Measurements from ENCODE around the gene ECHDC3. TPM values are rescaled to one million over a fixed set of nuclear protein-coding genes. Genes with fewer than 3 reads are reported as not detected.

The ECHDC3 gene
- total and polyA plus RNA-seq, 10 of the 15 experiments (the other 5 are each of a cell fraction or from before 2014, with no cell fraction given), result 0.16 to 10.0 (median 6.0) TPM

- Histone ChIP-seq H3K27ac (ENCODE audit: control insufficient read depth, insufficient read depth) (no peak overlapping the region), H3K4me1 (ENCODE audit: control insufficient read depth, insufficient read depth, low read length) (peaks cover 7% of the 10 kb centered on the region), H3K4me3 (no peak overlapping the region), H3K79me2 (ENCODE audit: control insufficient read depth, insufficient read depth, low read length) (no peaks in the 10 kb centered on the region), H3K36me3 (ENCODE audit: control insufficient read depth in 2 of 2, insufficient read depth in 2 of 2, low read length in 1 of 2) (no peaks in the 10 kb centered on the region), H2AFZ (ENCODE audit: control insufficient read depth, low read depth, low read length) (no peak overlapping the region), H3K27me3 (replicated peaks in 1 of 2; ENCODE audit: control insufficient read depth in 2 of 2, insufficient read depth in 2 of 2, low read length in 1 of 2) (no peaks in the 10 kb centered on the region), H3K9me3 (replicated peaks; ENCODE audit: control insufficient read depth, insufficient read depth, low read length) (no peaks in the 10 kb centered on the region), H4K20me1 (ENCODE audit: control insufficient read depth, insufficient read depth) (no peaks in the 10 kb centered on the region), H3K9ac (ENCODE audit: control insufficient read depth, insufficient read depth, low read length) (no peak overlapping the region), H3K4me2 (ENCODE audit: control insufficient read depth, insufficient read depth) (no peak overlapping the region)
- ChIA-PET SMC1A (ENCODE audit: uncharacterized antibody, unreplicated experiment) (interaction anchor here (0.8 to 3.6 kb wide), 10 partner anchors 32 to 283 kb away, joined by 3 to 53 read pairs (median 9); no protein-coding TSS in a partner anchor), RAD21 (ENCODE audit: unreplicated experiment) (interaction anchor here (1.2 to 4.5 kb wide), 9 partner anchors 34 to 334 kb away, joined by 3 to 56 read pairs (median 6); no protein-coding TSS in a partner anchor), POLR2A (no interaction called here), CTCF (interaction anchor here (1.0 to 8.8 kb wide), 19 partner anchors 8 to 334 kb away, joined by 3 to 125 read pairs (median 6); no protein-coding TSS in a partner anchor)
- WGBS (ENCODE audit: insufficient coverage, insufficient replicate concordance, low lambda C conversion rate, missing lambda C conversion rate), result 79% methylated on average over 13 of the region's 13 CpGs
- intact Hi-C loops (cut with micrococcal nuclease; ENCODE audit: unreplicated experiment) (loop anchor here (1.0 to 2.0 kb wide), 5 partner anchors 33 to 334 kb away; no protein-coding TSS in a partner anchor), in situ Hi-C loops (cut with MboI) (loop anchor here (5.0 kb wide), 1 partner anchor 246 kb away; no protein-coding TSS in a partner anchor)
- no TSS peak for BruUV-seq (replicated peaks)
- TF ChIP-seq SMAD5 (IDR thresholded peaks at IDR 0.05; ENCODE audit: low read depth) (no peak), NFYA (IDR thresholded peaks at IDR 0.05; ENCODE audit: borderline replicate concordance, low read depth, low read length) (no peak)
- no peak for DNase-seq (ENCODE audit: low read depth, low spot score)
- no peak for FAIRE-seq
- ATAC-seq, result no peak
Measured at GRCh38 chr10:11758527-11759236, 16.5 kb downstream of the ECHDC3 start.

GRCh38 chr10:11759347-11759746, 17.2 kb downstream of the ECHDC3 start:
- DNase-seq (ENCODE audit: low read depth, low spot score) (no peak), FAIRE-seq (no peak), ATAC-seq (no peak)
- in situ Hi-C loops (cut with MboI), result loop anchor here (5.0 kb wide), 1 partner anchor 247 kb away; no protein-coding TSS in a partner anchor
- Histone ChIP-seq H3K4me3 (no peak overlapping the region), H3K4me2 (ENCODE audit: control insufficient read depth, insufficient read depth) (no peak overlapping the region), H3K9me3 (replicated peaks; ENCODE audit: control insufficient read depth, insufficient read depth, low read length) (no peaks in the 10 kb centered on the region), H3K4me1 (ENCODE audit: control insufficient read depth, insufficient read depth, low read length) (peaks cover 7% of the 10 kb centered on the region), H4K20me1 (ENCODE audit: control insufficient read depth, insufficient read depth) (no peaks in the 10 kb centered on the region), H3K36me3 (ENCODE audit: control insufficient read depth in 2 of 2, insufficient read depth in 2 of 2, low read length in 1 of 2) (no peaks in the 10 kb centered on the region), H3K79me2 (ENCODE audit: control insufficient read depth, insufficient read depth, low read length) (no peaks in the 10 kb centered on the region), H3K27ac (ENCODE audit: control insufficient read depth, insufficient read depth) (no peak overlapping the region), H3K9ac (ENCODE audit: control insufficient read depth, insufficient read depth, low read length) (no peak overlapping the region), H2AFZ (ENCODE audit: control insufficient read depth, low read depth, low read length) (no peak overlapping the region), H3K27me3 (replicated peaks in 1 of 2; ENCODE audit: control insufficient read depth in 2 of 2, insufficient read depth in 2 of 2, low read length in 1 of 2) (no peaks in the 10 kb centered on the region)
- SMC1A ChIA-PET (ENCODE audit: uncharacterized antibody, unreplicated experiment), result interaction anchor here (0.9 to 3.6 kb wide), 4 partner anchors 32 to 245 kb away, joined by 3 to 14 read pairs (median 13); no protein-coding TSS in a partner anchor
- no TSS peak for BruUV-seq (replicated peaks)
- POLR2A ChIA-PET, result no interaction called here
- TF ChIP-seq STAT3 (IDR thresholded peaks at IDR 0.05; ENCODE audit: low read depth, low read length), result no peak
- no peak for TF ChIP-seq CEBPB (IDR thresholded peaks at IDR 0.05; ENCODE audit: borderline replicate concordance in 1 of 2, low read depth in 2 of 2, low read length in 2 of 2)
- no peak for TF ChIP-seq ZZZ3 (IDR thresholded peaks at IDR 0.05; ENCODE audit: control insufficient read depth, insufficient read length, low read depth)
- no peak for TF ChIP-seq ZNF274 (IDR thresholded peaks at IDR 0.05; ENCODE audit: insufficient read depth, insufficient read length)
- no peak for TF ChIP-seq EGR1 (IDR thresholded peaks at IDR 0.05; ENCODE audit: borderline replicate concordance in 1 of 2, low read depth in 2 of 2, low read length in 2 of 2)
- no peak for TF ChIP-seq JUND (IDR thresholded peaks at IDR 0.05; ENCODE audit: low read depth, low read length)
- TF ChIP-seq, protein P1, sequence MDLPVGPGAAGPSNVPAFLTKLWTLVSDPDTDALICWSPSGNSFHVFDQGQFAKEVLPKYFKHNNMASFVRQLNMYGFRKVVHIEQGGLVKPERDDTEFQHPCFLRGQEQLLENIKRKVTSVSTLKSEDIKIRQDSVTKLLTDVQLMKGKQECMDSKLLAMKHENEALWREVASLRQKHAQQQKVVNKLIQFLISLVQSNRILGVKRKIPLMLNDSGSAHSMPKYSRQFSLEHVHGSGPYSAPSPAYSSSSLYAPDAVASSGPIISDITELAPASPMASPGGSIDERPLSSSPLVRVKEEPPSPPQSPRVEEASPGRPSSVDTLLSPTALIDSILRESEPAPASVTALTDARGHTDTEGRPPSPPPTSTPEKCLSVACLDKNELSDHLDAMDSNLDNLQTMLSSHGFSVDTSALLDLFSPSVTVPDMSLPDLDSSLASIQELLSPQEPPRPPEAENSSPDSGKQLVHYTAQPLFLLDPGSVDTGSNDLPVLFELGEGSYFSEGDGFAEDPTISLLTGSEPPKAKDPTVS (IDR thresholded peaks at IDR 0.05; ENCODE audit: low read depth, low read length), result no peak
- no peak for TF ChIP-seq SUZ12 (IDR thresholded peaks at IDR 0.05; ENCODE audit: unreplicated experiment)
- no peak for TF ChIP-seq TBL1XR1 (IDR thresholded peaks at IDR 0.05; ENCODE audit: low read depth, low read length)
- TF ChIP-seq IKZF1 (conservative IDR thresholded peaks at IDR 0.05), result no peak
- TF ChIP-seq POU2F2 (IDR thresholded peaks at IDR 0.05; ENCODE audit: borderline replicate concordance, low read depth, low read length), result no peak
- no peak for TF ChIP-seq CBX3 (IDR thresholded peaks at IDR 0.05; ENCODE audit: borderline replicate concordance, low read depth)
- CTCF ChIA-PET, result interaction anchor here (2.3 to 8.8 kb wide), 5 partner anchors 11 to 282 kb away, joined by 5 to 125 read pairs (median 10); no protein-coding TSS in a partner anchor
- RAD21 ChIA-PET (ENCODE audit: unreplicated experiment), result interaction anchor here (1.6 to 4.5 kb wide), 2 partner anchors 238 to 245 kb away, joined by 4 to 56 read pairs; no protein-coding TSS in a partner anchor
- intact Hi-C loops (cut with micrococcal nuclease; ENCODE audit: unreplicated experiment), result loop anchor here (2.0 kb wide), 2 partner anchors 325 to 335 kb away; no protein-coding TSS in a partner anchor
- 61% methylated on average over 8 of the region's 8 CpGs for WGBS (ENCODE audit: insufficient coverage, insufficient replicate concordance, low lambda C conversion rate, missing lambda C conversion rate)
